Gastroesophageal sphincter (tissue), 3 donors: ENCODE results near the gene STAC3.

Source experiments
- CTCF ChIP-seq, 4 experiments: fragments of 200-600 bp in 2 of 4; fragments of 450-650 bp in 2 of 4; sonication (generic) in 1 of 4; IDR thresholded peaks; one replicate each; pipeline ENCODE4 v1.5.1; 2017 to 2019; ENCODE audit warnings: antibody characterized with exemption in 4 of 4, mild to moderate bottlenecking in 2 of 4, moderate library complexity in 2 of 4
- EP300 ChIP-seq: sonication (generic); formaldehyde crosslinking; IDR thresholded peaks from one replicate; pipeline ENCODE4 v1.6.1; 2017; ENCODE audit warnings: antibody characterized with exemption, mild to moderate bottlenecking
- POLR2A ChIP-seq, 2 donors: fragments of 450-650 bp; IDR thresholded peaks; one replicate each; pipeline ENCODE4 v1.6.1; 2017; ENCODE audit warnings: antibody characterized with exemption in 2 of 2, mild to moderate bottlenecking in 2 of 2, moderate library complexity in 1 of 2

- TF ChIP-seq CTCF (IDR thresholded peaks at IDR 0.05) (no peak), POLR2A (IDR thresholded peaks at IDR 0.05) (no peak), EP300 (no peak)
These were observed 19.5 kb downstream of the STAC3 start for GRCh38 chr12:57231276-57232021.
